Activated CD8-positive, alpha-beta T cell treated with anti-CD3 and anti-CD28 coated beads for 36 hours (primary cell): ENCODE measurements around the gene ARHGAP30. TPM values are rescaled to one million over a fixed set of nuclear protein-coding genes. Genes with fewer than 3 reads are reported as not detected.
A peak's percentile ranks its signal among the peaks of the same experiment; 100 is the strongest.
"Not testable (repeated sequence)": the region's sequence is repeated elsewhere in the genome, so short reads cannot be mapped to it uniquely, and the experiment has no call there.

Experiments used
- ATAC-seq: fragments of 200-7000 bp; cut with Tn5 transposase; one replicate; pipeline ENCODE4 v1.10.0; 2021; ENCODE audit warnings: mild to moderate bottlenecking, moderate library complexity
- CTCF ChIA-PET: fragments of 350-600 bp; sonication (Branson Sonifier 250); formaldehyde crosslinking; loops from one replicate; lab custom pipeline; 2021; ENCODE audit warnings: antibody characterized with exemption; lab: Charles Lee
- POLR2A ChIA-PET: fragments of 350-600 bp; sonication (Branson Sonifier 250); formaldehyde crosslinking; loops from one replicate; lab custom pipeline; 2021; ENCODE audit warnings: antibody characterized with exemption; lab: Charles Lee
- DNase-seq: peaks from one replicate; pipeline ENCODE4 v3.0.0-alpha.2; 2020
- H3K27ac Mint-ChIP-seq: one replicate; pipeline ENCODE4 v1.8.0; 2021; ENCODE audit warnings: mild to moderate bottlenecking, mixed read lengths
- H3K27me3 Mint-ChIP-seq: one replicate; pipeline ENCODE4 v1.8.0; 2021; ENCODE audit warnings: mixed read lengths
- H3K36me3 Mint-ChIP-seq: one replicate; pipeline ENCODE4 v1.8.0; 2021; ENCODE audit warnings: low read depth, mixed read lengths
- H3K4me1 Mint-ChIP-seq: one replicate; pipeline ENCODE4 v1.8.0; 2021; ENCODE audit warnings: low read depth, mixed read lengths
- H3K4me3 Mint-ChIP-seq: one replicate; pipeline ENCODE4 v1.8.0; 2021; ENCODE audit warnings: mild to moderate bottlenecking, moderate library complexity, mixed read lengths
- H3K9me3 Mint-ChIP-seq: one replicate; pipeline ENCODE4 v1.8.0; 2021; ENCODE audit warnings: mixed read lengths
- intact Hi-C: fragments of 100-400 bp; cut with micrococcal nuclease; formaldehyde crosslinking; loops from one replicate; pipeline ENCODE4 v1.10.0; 2022
- total RNA-seq, 2 experiments: library from RNA; stranded (reverse); gene quantifications; one replicate each; pipeline ENCODE4 v1.2.3, GENCODE V29; 2021
- TF ChIP-seq, protein P1 (sequence below): fragments of 200-600 bp; IDR thresholded peaks from one replicate; pipeline ENCODE4 v1.8.0; 2022; ENCODE audit warnings: antibody characterized with exemption, mild to moderate bottlenecking

The ARHGAP30 gene
- total RNA-seq, 2 experiments from 2014 or later: 174 to 175 TPM

DNA sequence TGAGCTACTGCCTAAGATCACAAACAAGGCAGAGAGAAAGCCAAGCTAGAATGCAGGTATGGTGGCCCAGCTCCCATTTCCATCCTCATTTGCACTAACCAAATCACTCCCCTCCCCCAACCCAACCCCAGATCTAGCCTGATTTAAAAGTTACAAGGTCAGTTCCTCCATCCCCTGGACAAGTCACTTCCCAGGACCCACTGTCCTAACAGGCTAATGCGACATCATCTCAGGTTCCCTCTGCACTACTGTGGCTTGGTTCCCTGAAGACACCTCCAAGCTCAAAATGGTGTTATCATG, 51.1 kb downstream of the ARHGAP30 start:
- Mint-ChIP-seq H3K4me3 (no peak overlapping the region), H3K4me1 (peaks cover 48% of the 10 kb centered on the region), H3K27ac (no peak overlapping the region), H3K9me3 (no peaks in the 10 kb centered on the region), H3K36me3 (no peaks in the 10 kb centered on the region), H3K27me3 (no peaks in the 10 kb centered on the region)
- ATAC-seq: no peak
- TF ChIP-seq, protein P1, sequence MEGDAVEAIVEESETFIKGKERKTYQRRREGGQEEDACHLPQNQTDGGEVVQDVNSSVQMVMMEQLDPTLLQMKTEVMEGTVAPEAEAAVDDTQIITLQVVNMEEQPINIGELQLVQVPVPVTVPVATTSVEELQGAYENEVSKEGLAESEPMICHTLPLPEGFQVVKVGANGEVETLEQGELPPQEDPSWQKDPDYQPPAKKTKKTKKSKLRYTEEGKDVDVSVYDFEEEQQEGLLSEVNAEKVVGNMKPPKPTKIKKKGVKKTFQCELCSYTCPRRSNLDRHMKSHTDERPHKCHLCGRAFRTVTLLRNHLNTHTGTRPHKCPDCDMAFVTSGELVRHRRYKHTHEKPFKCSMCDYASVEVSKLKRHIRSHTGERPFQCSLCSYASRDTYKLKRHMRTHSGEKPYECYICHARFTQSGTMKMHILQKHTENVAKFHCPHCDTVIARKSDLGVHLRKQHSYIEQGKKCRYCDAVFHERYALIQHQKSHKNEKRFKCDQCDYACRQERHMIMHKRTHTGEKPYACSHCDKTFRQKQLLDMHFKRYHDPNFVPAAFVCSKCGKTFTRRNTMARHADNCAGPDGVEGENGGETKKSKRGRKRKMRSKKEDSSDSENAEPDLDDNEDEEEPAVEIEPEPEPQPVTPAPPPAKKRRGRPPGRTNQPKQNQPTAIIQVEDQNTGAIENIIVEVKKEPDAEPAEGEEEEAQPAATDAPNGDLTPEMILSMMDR: no peak
- CTCF ChIA-PET: interaction anchor here (0.9 to 1.5 kb wide), 6 partner anchors 19 to 184 kb away, joined by 3 to 6 read pairs (median 4); partner anchors contain the start of gene USF1
- DNase-seq: no peak
- intact Hi-C loops: no loop called here
- POLR2A ChIA-PET: interaction anchor here (0.6 to 1.4 kb wide), 3 partner anchors 14 to 311 kb away, joined by 3 to 5 read pairs (median 4); partner anchors contain the start of gene USF1

- POLR2A ChIA-PET: interaction anchor here (0.6 to 1.4 kb wide), 4 partner anchors 15 to 310 kb away, joined by 3 to 5 read pairs (median 4); partner anchors contain the start of gene USF1
- no peak overlapping the region for H3K27ac Mint-ChIP-seq
- peaks cover 54% of the 10 kb centered on the region for H3K4me1 Mint-ChIP-seq
- H3K9me3 Mint-ChIP-seq: no peaks in the 10 kb centered on the region
- ATAC-seq (no peak), DNase-seq (no peak)
- H3K27me3 Mint-ChIP-seq: no peaks in the 10 kb centered on the region
- no peak overlapping the region for H3K4me3 Mint-ChIP-seq
- H3K36me3 Mint-ChIP-seq: no peaks in the 10 kb centered on the region
- CTCF ChIA-PET: interaction anchor here (0.9 to 1.5 kb wide), 6 partner anchors 20 to 183 kb away, joined by 3 to 6 read pairs (median 4); partner anchors contain the start of gene USF1
- TF ChIP-seq, protein P1: no peak
- intact Hi-C loops: no loop called here
Measured at GRCh38 chr1:161017756-161018630, 51.7 kb downstream of the ARHGAP30 start.

- H3K36me3 Mint-ChIP-seq, H3K4me3 Mint-ChIP-seq, ATAC-seq, intact Hi-C loops, H3K9me3 Mint-ChIP-seq, CTCF ChIA-PET, POLR2A ChIA-PET, H3K27ac Mint-ChIP-seq, H3K27me3 Mint-ChIP-seq, DNase-seq: not testable (repeated sequence)
- H3K4me1 Mint-ChIP-seq: peaks cover 54% of the 10 kb centered on the region
Measured at GRCh38 chr1:161017181-161017580, 52.5 kb downstream of the ARHGAP30 start.

GRCh38 chr1:161016683-161017082, 53.0 kb downstream of the ARHGAP30 start:
- H3K4me1 Mint-ChIP-seq: peaks cover 53% of the 10 kb centered on the region
- CTCF ChIA-PET, ATAC-seq, H3K9me3 Mint-ChIP-seq, POLR2A ChIA-PET, H3K27me3 Mint-ChIP-seq, H3K4me3 Mint-ChIP-seq, H3K27ac Mint-ChIP-seq, DNase-seq, H3K36me3 Mint-ChIP-seq, intact Hi-C loops: not testable (repeated sequence)

- Mint-ChIP-seq H3K9me3 (no peaks in the 10 kb centered on the region), H3K27me3 (no peaks in the 10 kb centered on the region), H3K36me3 (no peaks in the 10 kb centered on the region), H3K4me1 (peaks cover 37% of the 10 kb centered on the region), H3K4me3 (peak overlapping the region; percentile 71), H3K27ac (peak overlapping the region; percentile 94)
- TF ChIP-seq, protein P1: no peak
- intact Hi-C loops: no loop called here
- POLR2A ChIA-PET: interaction anchor here (0.8 to 1.7 kb wide), 8 partner anchors 13 to 220 kb away, joined by 3 to 5 read pairs (median 3); partner anchors contain the start of genes ARHGAP30 and USF1
- DNase-seq: peak; percentile 87
- CTCF ChIA-PET: interaction anchor here (0.8 to 2.4 kb wide), 9 partner anchors 8 to 288 kb away, joined by 3 to 8 read pairs (median 5); partner anchors contain the start of gene USF1
- peak; percentile 85 for ATAC-seq
Measured at GRCh38 chr1:161013488-161014230, 56.0 kb downstream of the ARHGAP30 start.
